Glutamatergic neuron (in vitro differentiated cells): Measurements from ENCODE around the gene GOLGA1. TPM values are rescaled to one million over a fixed set of nuclear protein-coding genes. Genes with fewer than 3 reads are reported as not detected.
A peak's percentile ranks its signal among the peaks of the same experiment; 100 is the strongest.
"Not testable (repeated sequence)": the region's sequence is repeated elsewhere in the genome, so short reads cannot be mapped to it uniquely, and the experiment has no call there.

Experiments used
- DNase-seq: peaks from one replicate; pipeline ENCODE4 v3.0.0; 2022
- H3K27ac Mint-ChIP-seq: one replicate; pipeline ENCODE4 v1.8.0; 2020; ENCODE audit warnings: mild to moderate bottlenecking, mixed read lengths, inconsistent platforms; ENCODE audit not compliant: unreplicated experiment
- H3K27me3 Mint-ChIP-seq: one replicate; pipeline ENCODE4 v1.8.0; 2020; ENCODE audit warnings: mild to moderate bottlenecking, moderate library complexity, mixed read lengths, inconsistent platforms; ENCODE audit not compliant: unreplicated experiment
- H3K36me3 Mint-ChIP-seq: one replicate; pipeline ENCODE4 v1.8.0; 2020; ENCODE audit warnings: mild to moderate bottlenecking, mixed read lengths, inconsistent platforms; ENCODE audit not compliant: unreplicated experiment
- H3K4me1 Mint-ChIP-seq: one replicate; pipeline ENCODE4 v1.8.0; 2020; ENCODE audit warnings: mild to moderate bottlenecking, low read depth, mixed read lengths, inconsistent platforms; ENCODE audit not compliant: unreplicated experiment
- H3K4me3 Mint-ChIP-seq: one replicate; pipeline ENCODE4 v1.8.0; 2020; ENCODE audit warnings: mild to moderate bottlenecking, mixed read lengths, inconsistent platforms; ENCODE audit not compliant: unreplicated experiment
- H3K9me3 Mint-ChIP-seq: one replicate; pipeline ENCODE4 v1.8.0; 2020; ENCODE audit warnings: mild to moderate bottlenecking, moderate library complexity, mixed read lengths, inconsistent platforms; ENCODE audit not compliant: unreplicated experiment
- CTCF ChIP-seq: fragments of 200-600 bp; sonication (generic); IDR thresholded peaks from one replicate; pipeline ENCODE4 v1.5.0; 2021; ENCODE audit not compliant: partially characterized antibody, unreplicated experiment
- total RNA-seq: library from RNA; stranded (reverse); fragmentation: NEBNext Ultra II Directional; extraction: Animal tissue kit (Norgen Biotek cat#: 25700); gene quantifications from one replicate; pipeline ENCODE4 v1.2.1, GENCODE V29; 2021; ENCODE audit not compliant: unreplicated experiment

GOLGA1 gene
- total RNA-seq, 1 donor from 2014 or later: 18.3 TPM

- H3K9me3 Mint-ChIP-seq: peaks cover 4% of the 10 kb centered on the region
- H3K4me1 Mint-ChIP-seq: peaks cover 3% of the 10 kb centered on the region
- H3K36me3 Mint-ChIP-seq: no peaks in the 10 kb centered on the region
- no peaks in the 10 kb centered on the region for H3K27me3 Mint-ChIP-seq
- H3K27ac Mint-ChIP-seq: no peak overlapping the region
- TF ChIP-seq CTCF: no peak
- no peak for DNase-seq
- H3K4me3 Mint-ChIP-seq: no peak overlapping the region
Observed at GRCh38 chr9:124853605-124854143, 87.2 kb downstream of the GOLGA1 start.

- Mint-ChIP-seq H3K27me3 (no peaks in the 10 kb centered on the region), H3K9me3 (peaks cover 4% of the 10 kb centered on the region), H3K4me3 (peak within 1 kb of the TSS; percentile 59), H3K4me1 (peaks cover 3% of the 10 kb centered on the region), H3K36me3 (no peaks in the 10 kb centered on the region), H3K27ac (no peak within 1 kb of the TSS)
- peak; percentile 99 for TF ChIP-seq CTCF
- DNase-seq: peak; percentile 78
Observed at GRCh38 chr9:124852829-124853531, 87.9 kb downstream of the GOLGA1 start, which contains the start of gene WDR38. TSS of gene WDR38 (plus strand) at chr9:124853460. CDS start at chr9:124853532, 72 bp downstream.

GRCh38 chr9:124852121-124852828, 88.6 kb downstream of the GOLGA1 start:
- peaks cover 1% of the 10 kb centered on the region for H3K9me3 Mint-ChIP-seq
- peaks cover 3% of the 10 kb centered on the region for H3K4me1 Mint-ChIP-seq
- TF ChIP-seq CTCF: no peak
- H3K4me3 Mint-ChIP-seq: peak overlapping the region; percentile 42
- no peaks in the 10 kb centered on the region for H3K27me3 Mint-ChIP-seq
- no peak for DNase-seq
- no peaks in the 10 kb centered on the region for H3K36me3 Mint-ChIP-seq
- no peak overlapping the region for H3K27ac Mint-ChIP-seq

- no peaks in the 10 kb centered on the region for H3K36me3 Mint-ChIP-seq
- H3K4me1 Mint-ChIP-seq: peaks cover 3% of the 10 kb centered on the region
- no peaks in the 10 kb centered on the region for H3K27me3 Mint-ChIP-seq
- no peak for DNase-seq
- H3K4me3 Mint-ChIP-seq: no peak overlapping the region
- H3K27ac Mint-ChIP-seq: no peak overlapping the region
- TF ChIP-seq CTCF: no peak
- H3K9me3 Mint-ChIP-seq: peaks cover under 1% of the 10 kb centered on the region
Observed at GRCh38 chr9:124849801-124850200, 91.1 kb downstream of the GOLGA1 start.

GRCh38 chr9:124846969-124847368, 93.9 kb downstream of the GOLGA1 start:
- H3K9me3 Mint-ChIP-seq: no peaks in the 10 kb centered on the region
- no peak overlapping the region for H3K27ac Mint-ChIP-seq
- H3K36me3 Mint-ChIP-seq: no peaks in the 10 kb centered on the region
- no peaks in the 10 kb centered on the region for H3K4me1 Mint-ChIP-seq
- no peaks in the 10 kb centered on the region for H3K27me3 Mint-ChIP-seq
- no peak for TF ChIP-seq CTCF
- no peak overlapping the region for H3K4me3 Mint-ChIP-seq
- no peak for DNase-seq

- DNase-seq, H3K9me3 Mint-ChIP-seq, H3K4me1 Mint-ChIP-seq, H3K4me3 Mint-ChIP-seq, H3K27ac Mint-ChIP-seq, H3K27me3 Mint-ChIP-seq, H3K36me3 Mint-ChIP-seq: not testable (repeated sequence)
Observed at GRCh38 chr9:124846467-124846866, 94.4 kb downstream of the GOLGA1 start.
